Measurements from ENCODE around the gene RAB11FIP3.

DNA sequence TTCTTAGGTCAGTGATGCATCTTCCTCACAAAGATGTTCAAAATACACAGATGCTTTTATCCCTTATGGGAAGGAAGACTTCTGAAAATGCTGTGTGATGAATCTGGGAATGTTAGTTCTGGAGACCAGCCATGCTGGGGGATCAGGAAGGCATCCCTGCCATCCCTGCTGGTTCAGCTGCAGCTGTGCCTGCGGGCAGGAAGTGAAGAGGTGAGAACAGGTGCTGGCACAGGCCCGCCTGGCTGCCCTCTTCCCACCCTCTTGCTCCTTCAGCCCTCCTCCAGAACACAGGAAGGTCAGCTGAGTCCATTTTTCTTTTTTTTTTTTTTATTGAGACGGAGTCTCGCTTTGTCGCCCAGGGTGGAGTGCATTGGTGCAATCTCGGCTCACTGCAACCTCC, 15.2 kb downstream of the RAB11FIP3 start:
- TF ChIP-seq CTCF (conservative IDR thresholded peaks at IDR 0.05; ENCODE audit: low read length), result no peak
- TF ChIP-seq EZH2phosphoT487 (IDR thresholded peaks at IDR 0.05; ENCODE audit: borderline replicate concordance, low read depth, low read length), result no peak

Measured in OCI-LY7 (cell line).